HG03378 (cell line): ENCODE results near the gene MAML3.

Source experiments
- ATAC-seq: cut with Tn5 transposase; IDR thresholded peaks from one replicate; pipeline ENCODE4 v1.9.1; 2021; ENCODE audit warnings: mild to moderate bottlenecking, moderate library complexity; ENCODE audit not compliant: unreplicated experiment

MAML3 gene

GRCh38 chr4:140156529-140157171 lies 2.7 kb upstream of the MAML3 start:
- peak; percentile 81 for ATAC-seq

- no peak for ATAC-seq
These were observed 548 bp upstream of the MAML3 start for GRCh38 chr4:140154572-140154891.

- ATAC-seq = no peak
These were observed 616 bp downstream of the MAML3 start for GRCh38 chr4:140153419-140153717.

- no peak for ATAC-seq
These were observed 1.1 kb downstream of the MAML3 start for GRCh38 chr4:140152751-140153418.

GRCh38 chr4:140152013-140152703 lies 1.8 kb downstream of the MAML3 start:
- ATAC-seq = no peak

- no peak for ATAC-seq
These were observed 2.3 kb downstream of the MAML3 start for GRCh38 chr4:140151699-140152012.

- no peak for ATAC-seq
These were observed 2.9 kb downstream of the MAML3 start for GRCh38 chr4:140150886-140151698.

GRCh38 chr4:140150636-140150885 lies 3.4 kb downstream of the MAML3 start:
- ATAC-seq = no peak

GRCh38 chr4:140149846-140150635 lies 3.9 kb downstream of the MAML3 start:
- ATAC-seq = no peak

- ATAC-seq = no peak
These were observed 9.9 kb downstream of the MAML3 start for GRCh38 chr4:140144050-140144449.

GRCh38 chr4:140141210-140141835 lies 12.7 kb downstream of the MAML3 start:
- ATAC-seq = no peak

- no peak for ATAC-seq
These were observed 13.4 kb downstream of the MAML3 start for GRCh38 chr4:140140566-140140965.

- ATAC-seq = no peak
These were observed 15.6 kb downstream of the MAML3 start for GRCh38 chr4:140138428-140138827.

- ATAC-seq = no peak
These were observed 16.3 kb downstream of the MAML3 start for GRCh38 chr4:140137671-140138070.

GRCh38 chr4:140136509-140136908 lies 17.5 kb downstream of the MAML3 start:
- ATAC-seq = no peak

GRCh38 chr4:140135529-140136088 lies 18.4 kb downstream of the MAML3 start:
- no peak for ATAC-seq

- no peak for ATAC-seq
These were observed 19.1 kb downstream of the MAML3 start for GRCh38 chr4:140134746-140135425.

- ATAC-seq = no peak
These were observed 20.4 kb downstream of the MAML3 start for GRCh38 chr4:140133576-140133975.

GRCh38 chr4:140131675-140132229 lies 22.2 kb downstream of the MAML3 start:
- no peak for ATAC-seq

- ATAC-seq = no peak
These were observed 23.3 kb downstream of the MAML3 start for GRCh38 chr4:140130677-140131076.
